GM19240 (cell line): ENCODE data around the gene RBP5.

ENCODE experiments used
- DNase-seq: peaks from one replicate; pipeline ENCODE4 v3.0.0; 2011; ENCODE audit warnings: low spot score; ENCODE audit not compliant: insufficient read length

RBP5 gene

DNA sequence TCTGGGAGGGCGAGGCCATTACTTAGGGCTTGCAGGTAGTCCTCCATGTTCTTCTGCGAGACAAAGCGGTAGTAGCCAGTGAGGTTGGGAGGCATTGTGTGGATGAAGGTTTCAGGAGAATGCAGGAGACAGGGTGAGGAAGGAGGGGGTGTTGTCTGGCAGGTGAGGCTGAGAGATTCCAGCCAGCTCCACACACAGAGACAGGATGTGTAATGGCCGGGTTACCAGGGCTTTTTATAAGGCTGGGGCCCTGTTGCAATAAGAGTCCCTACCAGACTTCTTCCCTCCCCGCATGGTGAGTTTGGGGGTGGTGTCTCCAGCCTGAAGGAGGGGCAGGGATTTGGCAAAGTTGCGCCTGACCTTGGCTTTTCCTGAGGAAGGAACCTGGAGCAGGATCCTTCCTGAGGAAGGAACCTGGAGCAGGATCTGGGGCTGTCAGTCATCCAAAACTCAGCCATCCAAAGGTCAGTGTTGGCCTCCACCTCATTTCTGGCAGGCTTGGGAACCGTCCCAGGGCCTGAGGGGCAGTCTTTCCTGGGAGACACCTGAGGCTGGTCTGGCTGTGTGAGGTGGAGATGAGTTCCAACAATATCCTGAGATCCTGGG, at the start of gene RBP5:
Gene RBP5 (minus strand): TSS at position 209 of the 606 bp plus-strand sequence. CDS start 114 bp downstream, at position 95.
- no peak for DNase-seq

GRCh38 chr12:7178481-7178880, 49.8 kb upstream of the RBP5 start:
- DNase-seq, result no peak

DNA sequence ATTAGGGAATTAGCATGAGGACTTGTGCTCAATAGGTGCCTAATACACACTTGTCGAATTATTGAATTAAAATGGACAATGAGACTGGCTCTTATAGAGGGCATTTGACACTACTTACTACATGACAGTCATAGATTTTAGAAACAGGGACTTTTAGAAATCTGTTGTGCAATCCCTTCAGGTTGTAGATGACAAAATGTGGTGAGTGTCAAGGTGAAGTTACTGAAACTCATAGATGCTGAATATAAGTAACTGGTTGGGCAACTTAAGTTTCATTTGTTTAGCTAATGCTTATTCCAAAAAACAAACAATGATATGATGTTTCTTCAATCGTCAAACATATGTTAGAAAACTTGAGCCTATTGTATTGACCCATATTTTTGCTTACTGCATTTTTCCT, 47.9 kb upstream of the RBP5 start:
- DNase-seq, result no peak

DNA sequence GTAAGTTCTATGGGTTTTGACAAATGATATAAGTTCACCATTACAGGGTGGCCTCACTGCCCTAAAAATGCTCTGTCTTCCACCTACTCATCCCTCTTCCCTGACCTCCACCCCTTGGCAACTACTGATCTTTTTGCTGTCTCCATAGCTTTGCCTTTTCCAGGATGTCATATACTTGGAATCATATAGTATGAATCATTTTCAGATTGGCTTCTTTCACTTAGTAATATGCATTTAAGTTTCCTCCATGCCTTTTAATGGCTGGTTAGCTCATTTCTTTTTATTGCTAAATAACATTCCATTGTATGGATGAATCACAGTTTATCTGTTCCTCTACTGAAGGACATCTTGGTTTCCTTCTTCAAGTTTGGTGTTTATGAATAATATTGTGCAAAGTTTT, 46.8 kb upstream of the RBP5 start:
- DNase-seq, result no peak

- no peak for DNase-seq
Measured at GRCh38 chr12:7171854-7172253, 43.2 kb upstream of the RBP5 start.

DNA sequence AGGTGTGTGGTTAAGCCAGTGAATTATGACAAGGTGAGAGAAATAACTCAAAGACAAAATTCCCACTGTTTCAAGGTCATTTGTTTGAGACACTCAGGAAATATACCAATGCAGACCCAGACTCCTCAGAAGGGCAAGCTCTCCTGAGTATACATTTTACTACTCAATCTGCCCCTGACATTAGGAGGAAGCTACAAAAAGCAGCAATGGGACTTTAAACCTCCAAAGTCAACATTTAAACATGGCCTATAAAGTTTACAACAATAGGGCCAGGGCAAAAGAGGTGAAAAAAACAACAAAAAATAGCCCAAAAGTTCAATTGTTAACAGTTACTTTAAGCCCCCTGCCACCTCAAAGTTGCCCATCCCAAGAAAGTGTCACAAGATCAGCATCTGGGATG, 41.3 kb upstream of the RBP5 start:
- DNase-seq, result no peak

DNA sequence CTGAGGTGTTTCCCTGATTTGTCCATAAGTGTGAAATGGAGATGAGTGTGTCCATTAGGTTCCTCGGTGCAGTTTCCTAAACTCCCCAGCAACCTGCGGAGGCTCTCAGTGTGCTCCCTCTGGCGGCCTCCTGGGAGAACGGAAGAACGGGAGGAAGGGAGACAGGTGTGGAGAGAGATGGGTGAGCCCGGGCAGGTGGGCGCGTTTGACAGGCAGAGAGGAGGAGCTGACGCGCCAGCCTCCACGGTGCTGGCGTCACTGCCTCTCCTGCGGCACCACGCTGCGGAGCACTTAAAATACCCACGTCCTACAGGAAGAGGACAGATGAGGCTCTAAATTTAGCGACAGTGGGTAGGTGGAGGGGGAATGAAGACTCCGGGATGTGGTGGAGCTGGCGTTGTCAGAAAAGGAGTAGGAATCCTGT, 34.0 kb upstream of the RBP5 start:
- DNase-seq, result no peak

GRCh38 chr12:7161811-7162210, 33.1 kb upstream of the RBP5 start:
- DNase-seq, result no peak

DNA sequence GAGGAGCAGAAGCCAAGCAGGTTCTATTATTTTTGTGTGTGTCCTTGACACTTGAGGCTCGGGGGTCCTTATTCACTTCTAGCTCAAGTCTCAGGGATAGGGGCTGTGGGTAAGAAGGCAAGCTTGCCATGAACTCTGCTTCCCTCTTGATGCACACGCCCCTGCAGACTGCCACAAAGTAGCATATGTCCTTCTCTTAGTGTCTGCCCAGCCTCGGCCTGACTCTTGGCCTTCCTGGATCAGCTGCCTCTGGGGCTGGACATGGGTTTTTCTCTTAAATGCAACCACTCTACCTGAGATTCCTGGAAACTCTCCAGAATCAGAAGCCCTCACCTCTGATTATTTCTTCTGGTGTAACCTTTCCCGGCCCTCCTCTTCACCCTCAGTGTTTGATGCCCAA, 32.6 kb upstream of the RBP5 start:
- DNase-seq, result no peak

DNA sequence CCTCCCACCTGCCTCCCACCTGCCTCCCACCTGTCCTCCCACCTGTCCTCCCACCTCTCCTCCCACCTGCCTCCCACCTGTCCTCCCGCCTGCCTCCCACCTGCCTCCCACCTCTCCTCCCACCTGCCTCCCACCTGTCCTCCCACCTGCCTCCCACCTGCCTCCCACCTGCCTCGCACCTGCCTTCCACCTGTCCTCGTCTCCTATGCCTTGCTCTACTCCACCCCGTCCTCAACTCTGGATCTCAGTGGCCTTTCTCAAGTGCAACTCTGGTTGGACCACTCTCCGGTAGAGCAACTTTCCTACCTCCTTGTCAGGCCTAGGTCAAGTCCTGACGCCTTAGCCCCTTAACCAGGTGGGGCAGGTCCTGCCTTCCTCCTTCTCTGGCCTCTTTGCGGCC, 31.5 kb upstream of the RBP5 start:
- no peak for DNase-seq

- no peak for DNase-seq
Measured at GRCh38 chr12:7158781-7159609, 30.3 kb upstream of the RBP5 start.

- DNase-seq, result no peak
Measured at GRCh38 chr12:7157391-7157790, 28.7 kb upstream of the RBP5 start.

DNA sequence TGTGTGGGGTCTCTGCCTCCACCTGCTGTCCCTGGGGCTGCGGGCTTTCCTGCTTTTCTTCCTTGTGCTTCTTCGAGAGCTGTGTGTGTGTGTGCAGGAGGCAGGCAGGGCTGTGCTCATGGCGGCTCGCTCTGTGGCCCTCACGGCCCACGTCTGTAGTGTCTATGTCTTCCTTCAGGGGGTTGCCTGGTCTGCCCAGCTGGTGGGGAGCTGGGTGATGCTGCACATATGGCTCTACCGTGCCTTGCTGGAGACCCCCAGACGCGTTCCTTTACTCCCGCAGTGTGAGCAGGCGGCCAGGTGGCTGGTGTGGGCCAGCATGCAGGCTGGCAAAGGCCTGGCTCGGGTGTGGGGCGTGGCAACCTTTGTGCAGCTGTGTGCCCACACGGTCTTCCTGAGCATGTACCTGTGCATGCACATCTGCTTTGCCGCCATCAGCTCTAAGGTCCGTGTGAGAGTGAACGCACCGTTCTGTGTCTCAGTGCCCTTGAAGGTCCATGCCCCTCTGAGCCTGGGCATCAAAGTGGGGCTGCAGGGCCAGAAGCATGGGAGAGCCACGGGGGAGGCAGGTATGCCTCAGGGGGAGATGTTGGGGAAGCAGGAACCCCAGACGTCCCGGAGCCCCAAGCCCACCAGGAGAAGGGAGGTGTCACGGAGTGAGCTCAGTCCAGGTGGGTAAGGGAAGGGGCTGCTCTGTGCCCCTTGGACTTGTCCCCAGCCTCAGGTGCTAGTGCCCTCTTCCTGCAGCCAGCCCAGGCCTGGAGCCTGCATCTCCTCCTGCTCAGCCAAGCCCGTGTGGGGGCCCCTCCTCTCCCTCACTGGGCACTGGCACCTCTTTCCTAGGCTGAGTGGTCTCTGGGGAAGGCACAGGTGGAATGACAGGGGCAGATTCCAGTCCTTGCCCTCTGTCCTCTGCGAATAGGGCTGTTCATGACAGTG, 27.8 kb upstream of the RBP5 start:
- no peak for DNase-seq

DNA sequence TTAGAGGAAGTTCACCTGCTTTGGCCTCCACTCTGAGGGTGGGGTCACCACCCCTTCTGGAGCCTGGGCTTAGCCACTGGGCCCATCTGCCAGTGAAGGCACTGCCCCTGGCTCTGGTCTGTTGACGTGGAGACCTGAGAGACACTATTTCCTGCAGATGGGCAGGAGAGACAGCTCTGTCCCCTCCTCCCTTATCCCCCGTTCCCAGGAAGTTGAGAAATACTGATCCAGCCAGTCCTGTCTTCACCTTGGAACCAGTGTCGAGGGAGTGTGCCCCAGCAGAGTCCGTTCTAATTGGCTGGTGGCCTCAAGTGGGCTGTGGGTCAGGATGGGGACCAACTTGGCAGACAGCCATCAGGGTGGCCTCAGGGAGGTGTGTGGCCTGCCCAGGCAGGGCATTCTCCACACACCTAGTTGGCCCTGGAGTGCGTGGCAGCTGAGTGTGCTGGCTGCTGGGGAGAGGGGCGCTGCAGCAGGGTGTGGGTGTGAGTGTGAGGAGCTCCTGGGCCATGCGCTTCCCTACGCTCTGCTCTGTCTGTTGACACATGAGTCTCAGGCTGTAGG, 26.9 kb upstream of the RBP5 start:
- no peak for DNase-seq

- DNase-seq, result no peak
Measured at GRCh38 chr12:7154901-7155470, 26.3 kb upstream of the RBP5 start.

DNA sequence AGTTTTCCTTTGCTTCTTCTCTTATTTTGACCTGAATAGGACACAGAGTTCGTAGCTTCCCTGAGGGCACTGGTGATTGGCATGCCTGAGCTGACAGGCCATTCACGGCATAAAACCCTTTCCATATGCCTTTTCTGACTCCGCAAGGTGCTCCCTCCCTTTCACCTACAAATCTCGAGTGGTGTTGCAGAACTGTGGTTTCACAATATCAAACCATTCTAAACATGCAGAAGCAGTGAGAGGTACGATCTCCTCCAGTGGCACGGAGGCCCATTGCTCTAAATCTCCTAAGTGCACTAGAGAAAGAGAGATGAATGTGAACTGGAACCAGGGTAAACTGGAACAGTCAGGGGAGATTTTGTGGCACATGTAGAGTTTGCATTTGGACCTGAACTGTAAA, 25.4 kb upstream of the RBP5 start:
- no peak for DNase-seq

GRCh38 chr12:7152818-7153217, 24.1 kb upstream of the RBP5 start:
- DNase-seq, result no peak

GRCh38 chr12:7151532-7151931, 22.8 kb upstream of the RBP5 start:
- no peak for DNase-seq

GRCh38 chr12:7150841-7151240, 22.2 kb upstream of the RBP5 start:
- no peak for DNase-seq

DNA sequence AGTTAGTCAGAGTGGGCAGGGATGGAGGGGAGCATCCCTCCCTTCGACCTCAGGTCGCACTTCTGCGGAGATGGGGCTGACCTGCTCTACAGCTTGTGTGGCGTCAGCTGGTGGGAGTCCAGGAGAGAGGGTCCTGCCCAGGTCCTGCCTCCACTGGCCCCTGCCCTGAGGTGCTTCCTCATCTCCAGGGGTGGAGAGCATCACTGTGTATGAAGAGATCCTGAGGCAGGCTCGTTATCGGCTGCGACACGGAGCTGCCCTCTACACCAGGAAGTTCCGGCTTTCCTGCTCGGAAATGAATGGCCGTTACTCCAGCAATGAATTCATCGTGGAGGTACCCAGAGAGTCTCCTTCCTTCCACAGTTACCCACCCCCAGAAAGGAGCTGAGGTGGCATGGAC, 21.7 kb upstream of the RBP5 start:
- no peak for DNase-seq

DNA sequence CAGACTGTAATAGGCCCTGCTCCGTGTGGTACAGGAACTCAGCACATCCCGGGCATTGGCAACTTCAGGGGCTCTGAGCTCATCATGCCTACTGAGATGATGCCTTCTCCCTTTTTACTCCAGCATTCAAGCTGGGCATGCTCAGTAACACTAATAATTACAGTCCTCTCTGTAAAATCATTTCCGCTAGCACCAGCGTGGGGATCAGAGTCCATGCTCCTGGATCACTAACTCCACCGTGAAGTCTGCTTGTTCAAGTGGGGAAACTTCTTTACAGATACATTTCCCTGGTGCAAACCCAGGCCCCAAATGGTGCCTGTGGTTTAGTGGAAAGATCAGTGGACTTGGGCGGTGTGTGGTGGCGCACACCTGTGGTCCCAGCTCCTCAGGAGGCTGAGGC, 18.2 kb upstream of the RBP5 start:
- DNase-seq, result no peak
